Small intestine (tissue), 7 donors: ENCODE data around the gene KCNH2. TPM values are rescaled to one million over a fixed set of nuclear protein-coding genes. Genes with fewer than 3 reads are reported as not detected.

Experiments used
- DNase-seq, 2 donors: peaks; one replicate each; pipeline versions ENCODE4 v3.0.0 to v3.0.0-alpha.2; 2013
- FAIRE-seq: peaks from 2 replicates; lab custom pipeline; 2012; peaks lifted over from hg19 to GRCh38; lab: Jason Lieb, UNC
- H3K27ac ChIP-seq, 3 donors: one replicate each; pipeline ENCODE4 v1.5.1; 2013; ENCODE audit warnings: low read length in 2 of 3, mild to moderate bottlenecking in 2 of 3, control low read depth in 1 of 3, inconsistent platforms in 1 of 3, low read depth in 1 of 3, moderate library complexity in 1 of 3
- H3K27me3 ChIP-seq, 3 donors: one replicate each; pipeline ENCODE4 v1.6.1; 2013; ENCODE audit warnings: low read length in 3 of 3, inconsistent platforms in 1 of 3; ENCODE audit not compliant: control insufficient read depth in 3 of 3, insufficient read depth in 3 of 3
- H3K36me3 ChIP-seq, 3 donors: one replicate each; pipeline ENCODE4 v1.6.1; 2013; ENCODE audit warnings: low read length in 3 of 3, inconsistent platforms in 1 of 3, low read depth in 1 of 3, mild to moderate bottlenecking in 1 of 3, moderate library complexity in 1 of 3; ENCODE audit not compliant: control insufficient read depth in 3 of 3, insufficient read depth in 2 of 3
- H3K4me1 ChIP-seq, 3 donors: one replicate each; pipeline ENCODE4 v1.6.1; 2013; ENCODE audit warnings: low read length in 2 of 3, inconsistent platforms in 1 of 3, low read depth in 1 of 3, mild to moderate bottlenecking in 1 of 3, moderate library complexity in 1 of 3; ENCODE audit not compliant: control insufficient read depth in 3 of 3, insufficient read depth in 2 of 3
- H3K4me3 ChIP-seq, 3 donors: one replicate each; pipeline ENCODE4 v1.5.1; 2013; ENCODE audit warnings: low read length in 3 of 3, control low read depth in 1 of 3, inconsistent platforms in 1 of 3, low read depth in 1 of 3, mild to moderate bottlenecking in 1 of 3, moderate library complexity in 1 of 3
- H3K9me3 ChIP-seq, 2 donors: one replicate each; pipeline ENCODE4 v1.6.1; 2013; ENCODE audit warnings: low read depth in 1 of 2, low read length in 1 of 2; ENCODE audit not compliant: control insufficient read depth in 2 of 2, insufficient read depth in 1 of 2
- WGBS, 3 donors: extraction: QIAGEN DNeasy Blood & Tissue Kit; methylation state at CpG; one replicate each; pipeline ENCODE4 v1.1.7; 2013; 5-methylcytosine and 5-hydroxymethylcytosine counted together
- polyA plus RNA-seq, 4 donors: library from polyadenylated mRNA; stranded (reverse) in 3 of 4; unstranded in 1 of 4; fragments of 200-250 nt in 3 of 4; fragments of 120-200 nt in 1 of 4; gene quantifications; one replicate each; pipeline versions ENCODE4 v1.2.1 to v1.2.3, GENCODE V29; 2013
- donor health status: healthy with polysubstance abuse.
- donor health status: control.
- donor health status: control.
- donor health status: Bipolar disorder and iron deficiency.
- donor health status: healthy.

The KCNH2 gene
- polyA plus RNA-seq, 4 donors = 2.4 to 5.7 (median 3.7) TPM; not detected in 1

DNA sequence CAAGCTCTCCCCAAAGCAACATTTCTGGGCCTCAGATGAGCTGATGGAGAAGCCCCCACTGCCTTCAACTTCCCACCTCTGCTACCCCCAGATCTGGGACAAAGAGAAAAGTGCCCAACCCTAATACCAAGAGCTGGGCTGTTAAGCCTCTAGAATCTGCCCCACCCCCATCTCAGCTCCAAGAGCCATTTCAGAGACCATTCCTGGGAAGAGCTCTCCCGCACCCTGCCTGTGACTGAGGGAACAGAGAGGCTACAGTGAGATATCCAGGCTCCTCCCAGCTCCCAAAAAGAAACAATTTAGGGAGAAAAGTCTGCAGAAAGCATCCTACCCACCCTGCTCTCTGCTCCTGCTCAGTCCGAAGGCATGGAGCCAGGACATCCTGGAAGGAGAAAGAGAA is 2.5 kb upstream of the KCNH2 start:
- FAIRE-seq (no peak), DNase-seq (no peak)
- 30 to 39% (median 33%) methylated on average over 2 of the region's 2 CpGs for WGBS, 3 donors
- no peaks in the 10 kb centered on the region for H3K36me3 ChIP-seq
- peaks cover 0 to 31% (median 5%) of the 10 kb centered on the region in 3 donors for H3K4me1 ChIP-seq
- H3K9me3 ChIP-seq = no peaks in the 10 kb centered on the region
- H3K27ac ChIP-seq = no peak overlapping the region
- H3K4me3 ChIP-seq = no peak overlapping the region
- H3K27me3 ChIP-seq = peaks cover 0 to 51% (median 9%) of the 10 kb centered on the region in 3 donors

DNA sequence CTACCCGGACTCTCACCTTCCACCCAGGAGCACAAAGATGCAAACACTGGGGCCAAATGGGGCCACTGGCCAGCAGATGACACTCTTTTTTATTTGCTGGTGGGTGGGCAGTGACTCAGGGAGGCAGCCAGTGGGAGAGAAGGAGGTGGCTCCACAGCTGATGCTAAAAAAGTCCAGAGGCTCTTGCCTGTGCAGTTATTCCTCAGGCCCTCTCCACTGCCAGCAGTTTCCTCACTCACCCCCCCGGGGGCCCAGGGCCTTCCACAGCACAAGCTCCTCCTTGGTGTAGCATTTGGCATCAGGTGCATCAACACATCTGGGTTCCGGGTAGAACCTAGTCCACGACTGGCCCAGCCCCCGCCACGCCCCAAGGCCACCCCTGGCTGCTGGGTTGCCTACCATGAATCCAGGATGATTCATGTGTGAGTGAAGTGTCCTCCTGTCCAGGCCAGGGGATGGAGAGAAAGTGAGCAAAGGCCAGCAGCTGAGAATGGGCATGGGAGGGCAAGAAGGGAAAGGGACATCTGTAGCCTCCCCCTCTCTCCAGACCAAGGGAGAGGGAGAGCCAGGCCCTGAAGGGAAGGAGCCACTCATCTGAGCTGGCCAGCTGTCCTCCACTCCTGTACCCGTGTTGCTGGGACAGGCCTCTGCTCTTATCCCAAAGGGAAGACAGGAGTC is 1.7 kb upstream of the KCNH2 start:
- Histone ChIP-seq H3K27ac (peak overlapping the region in 1 of 3 donors; percentile 33), H3K36me3 (no peaks in the 10 kb centered on the region), H3K9me3 (no peaks in the 10 kb centered on the region), H3K27me3 (peaks cover 0 to 54% (median 9%) of the 10 kb centered on the region in 3 donors), H3K4me3 (no peak overlapping the region), H3K4me1 (peaks cover 0 to 38% (median 9%) of the 10 kb centered on the region in 3 donors)
- DNase-seq = no peak
- 8 to 35% (median 25%) methylated on average over 7 of the region's 7 CpGs for WGBS, 3 donors
- FAIRE-seq = no peak

DNA sequence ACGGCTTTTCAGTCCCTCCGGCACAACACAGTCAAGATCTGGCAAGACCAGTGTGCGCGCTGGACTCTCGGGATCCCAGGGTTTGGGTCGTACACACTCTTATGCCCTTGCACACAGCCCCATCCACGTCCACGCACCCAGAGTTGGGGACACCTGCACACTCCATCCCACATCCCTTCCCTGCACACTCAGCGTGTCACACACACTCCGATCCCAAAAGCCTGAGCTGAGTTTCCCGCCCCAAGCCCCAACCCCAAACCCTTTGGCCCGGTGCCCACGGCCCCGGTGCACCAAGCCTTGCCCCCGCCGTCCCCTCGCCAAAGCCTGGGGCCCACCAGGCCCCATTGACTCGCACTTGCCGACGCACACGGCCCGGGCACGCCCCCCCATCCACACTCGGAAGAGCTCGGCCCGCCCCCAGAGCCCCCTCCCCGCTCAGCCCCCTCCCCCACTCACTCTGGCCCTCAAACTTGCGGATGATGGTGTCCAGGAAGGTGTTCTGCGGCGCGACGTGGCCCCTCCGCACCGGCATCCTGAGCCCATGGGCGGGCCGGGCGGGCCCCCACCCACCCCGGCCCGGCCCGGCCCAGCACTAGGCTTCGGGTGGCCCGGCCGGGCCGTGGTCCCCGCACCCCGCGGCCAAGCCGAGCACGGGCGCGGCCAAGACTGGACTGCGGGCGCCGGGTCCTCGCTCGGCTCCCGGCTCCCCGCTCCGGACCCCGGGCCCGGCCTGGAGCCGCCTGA is 567 bp downstream of the KCNH2 start:
- no peak for DNase-seq
- Histone ChIP-seq H3K4me1 (peaks cover 0 to 52% (median 9%) of the 10 kb centered on the region in 3 donors), H3K9me3 (no peaks in the 10 kb centered on the region), H3K36me3 (peaks cover 0 to 4% (median 0%) of the 10 kb centered on the region in 3 donors), H3K27me3 (peaks cover 0 to 57% (median 9%) of the 10 kb centered on the region in 3 donors), H3K27ac (no peak overlapping the region), H3K4me3 (peak overlapping the region in 2 of 3 donors; percentile 25 to 48)
- WGBS, 3 donors = 4 to 16% (median 4%) methylated on average over 23 to 62 of the region's 62 CpGs
- FAIRE-seq = no peak

GRCh38 chr7:150976529-150977381 is 1.4 kb downstream of the KCNH2 start:
- WGBS, 3 donors = 48 to 58% (median 51%) methylated on average over 13 of the region's 13 CpGs
- Histone ChIP-seq H3K4me3 (peak overlapping the region in 1 of 3 donors; percentile 25), H3K27ac (peak overlapping the region in 1 of 3 donors; percentile 42), H3K36me3 (peaks cover 0 to 4% (median 0%) of the 10 kb centered on the region in 3 donors), H3K4me1 (peaks cover 0 to 59% (median 9%) of the 10 kb centered on the region in 3 donors), H3K9me3 (no peaks in the 10 kb centered on the region), H3K27me3 (peaks cover 0 to 55% (median 8%) of the 10 kb centered on the region in 3 donors)
- no peak for DNase-seq
- no peak for FAIRE-seq

- Histone ChIP-seq H3K27ac (peak overlapping the region in 1 of 3 donors; percentile 42), H3K27me3 (peaks cover 0 to 45% (median 5%) of the 10 kb centered on the region in 3 donors), H3K9me3 (no peaks in the 10 kb centered on the region), H3K36me3 (peaks cover 0 to 4% (median 0%) of the 10 kb centered on the region in 3 donors), H3K4me3 (no peak overlapping the region), H3K4me1 (peaks cover 0 to 69% (median 9%) of the 10 kb centered on the region in 3 donors)
- FAIRE-seq = no peak
- DNase-seq = peak in 1 of 2 donors; percentile 29
- WGBS, 3 donors = 31 to 61% (median 45%) methylated on average over 9 of the region's 9 CpGs
Measured at GRCh38 chr7:150975536-150976319, 2.4 kb downstream of the KCNH2 start.

- Histone ChIP-seq H3K4me1 (peaks cover 0 to 77% (median 9%) of the 10 kb centered on the region in 3 donors), H3K4me3 (peak overlapping the region; percentile 17 to 49 (median 43)), H3K36me3 (peaks cover 0 to 4% (median 0%) of the 10 kb centered on the region in 3 donors), H3K27me3 (peaks cover 0 to 35% (median 5%) of the 10 kb centered on the region in 3 donors), H3K27ac (peak overlapping the region in 2 of 3 donors; percentile 71 to 86), H3K9me3 (no peaks in the 10 kb centered on the region)
- FAIRE-seq = no peak
- 1 to 2% (median 1%) methylated on average over 62 to 89 of the region's 89 CpGs for WGBS, 3 donors
- DNase-seq = peak; percentile 51 to 66
Measured at GRCh38 chr7:150974468-150975391, 3.4 kb downstream of the KCNH2 start.
